Measurements from ENCODE around the gene ASB10. TPM values are rescaled to one million over a fixed set of nuclear protein-coding genes. Genes with fewer than 3 reads are reported as not detected.

Gene ASB10
- polyA plus RNA-seq, 1 of the 3 experiments (the other 2 are of a cell fraction): not detected

GRCh38 chr7:151175793-151176311 lies 11.2 kb downstream of the ASB10 start:
- CTCF ChIA-PET: interaction anchor here (0.7 to 9.8 kb wide), 4 partner anchors 10 to 69 kb away, joined by 4 to 86 read pairs (median 32); partner anchors contain the start of gene GBX1
- peaks cover 58% of the 10 kb centered on the region for H3K27me3 ChIP-seq (ENCODE audit: insufficient read depth)

GRCh38 chr7:151175047-151175792 lies 11.8 kb downstream of the ASB10 start:
- no peak for DNase-seq
- Histone ChIP-seq H3K4me3 (ENCODE audit: low read depth in 2 of 2, low read length in 1 of 2) (no peak overlapping the region), H3K27ac (ENCODE audit: low read depth in 2 of 2, low read length in 1 of 2) (no peak overlapping the region), H3K9me2 (no peaks in the 10 kb centered on the region), H3F3A (replicated peaks; ENCODE audit: insufficient read depth) (no peaks in the 10 kb centered on the region), H3K9ac (no peak overlapping the region), H3K9me3 (no peaks in the 10 kb centered on the region), H3K4me2 (no peak overlapping the region), H3K4me1 (ENCODE audit: control insufficient read depth in 1 of 2, insufficient read depth in 2 of 2, low read depth in 1 of 2, low read length in 1 of 2) (no peaks in the 10 kb centered on the region), H3K79me2 (ENCODE audit: insufficient read depth) (no peaks in the 10 kb centered on the region), H2AFZ (ENCODE audit: low read depth) (no peak overlapping the region), H4K20me1 (ENCODE audit: insufficient read depth) (no peaks in the 10 kb centered on the region), H3K27me3 (ENCODE audit: insufficient read depth) (peaks cover 58% of the 10 kb centered on the region), H3K36me3 (replicated peaks in 1 of 2; ENCODE audit: control insufficient read depth in 1 of 2, insufficient read depth in 2 of 2, low read length in 1 of 2) (no peaks in the 10 kb centered on the region)
- 80% methylated on average over 15 of the region's 16 CpGs for WGBS (ENCODE audit: low lambda C conversion rate)
- POLR2A ChIA-PET: no interaction called here
- CTCF ChIA-PET: interaction anchor here (0.7 to 9.8 kb wide), 6 partner anchors 9 to 140 kb away, joined by 3 to 86 read pairs (median 4); partner anchors contain the start of gene GBX1
- TF ChIP-seq EP300 (IDR thresholded peaks at IDR 0.05; ENCODE audit: borderline replicate concordance in 1 of 2, low read depth in 1 of 2, low read length in 1 of 2) (no peak), RXRA (IDR thresholded peaks at IDR 0.05; ENCODE audit: borderline replicate concordance, low read depth) (no peak), CTCF (IDR thresholded peaks at IDR 0.05) (no peak), MAX (IDR thresholded peaks at IDR 0.05; ENCODE audit: low read depth) (no peak), FOSL2 (IDR thresholded peaks at IDR 0.05; ENCODE audit: borderline replicate concordance, low read depth) (no peak), POLR2AphosphoS5 (IDR thresholded peaks at IDR 0.05; ENCODE audit: low read depth, low read length) (no peak), MEF2A (IDR thresholded peaks at IDR 0.05; ENCODE audit: borderline replicate concordance, low read depth) (no peak), IRF3 (IDR thresholded peaks at IDR 0.05; ENCODE audit: low read depth, low read length) (no peak), YY1 (IDR thresholded peaks at IDR 0.05; ENCODE audit: low read depth) (no peak), ZBTB33 (IDR thresholded peaks at IDR 0.05; ENCODE audit: borderline replicate concordance, low read depth) (no peak), USF2 (IDR thresholded peaks at IDR 0.05; ENCODE audit: borderline replicate concordance, low read depth, low read length) (no peak), FOXM1 (IDR thresholded peaks at IDR 0.05; ENCODE audit: low read depth) (no peak), RFX5 (IDR thresholded peaks at IDR 0.05; ENCODE audit: low read length) (no peak)

More at GRCh38 chr7:151175793-151176311, 11.2 kb downstream of the ASB10 start:
- H3K4me1 ChIP-seq (ENCODE audit: control insufficient read depth in 1 of 2, insufficient read depth in 2 of 2, low read depth in 1 of 2, low read length in 1 of 2): no peaks in the 10 kb centered on the region
- H4K20me1 ChIP-seq (ENCODE audit: insufficient read depth): no peaks in the 10 kb centered on the region
- DNase-seq: no peak
- no peak for TF ChIP-seq MXI1 (IDR thresholded peaks at IDR 0.05; ENCODE audit: low read depth, low read length)
- no peak for TF ChIP-seq EZH2phosphoT487 (IDR thresholded peaks at IDR 0.05; ENCODE audit: borderline replicate concordance, low read depth)
- no peak for TF ChIP-seq EP300 (IDR thresholded peaks at IDR 0.05; ENCODE audit: borderline replicate concordance in 1 of 2, low read depth in 1 of 2, low read length in 1 of 2)
- TF ChIP-seq RAD21 (IDR thresholded peaks at IDR 0.05; ENCODE audit: low read length): no peak
- no peak for TF ChIP-seq RXRA (IDR thresholded peaks at IDR 0.05; ENCODE audit: borderline replicate concordance, low read depth)
- TF ChIP-seq TAF1 (IDR thresholded peaks at IDR 0.05; ENCODE audit: borderline replicate concordance, low read depth, low read length): no peak
- no peak for TF ChIP-seq TCF12 (IDR thresholded peaks at IDR 0.05)
- TF ChIP-seq POLR2AphosphoS5 (IDR thresholded peaks at IDR 0.05; ENCODE audit: low read depth, low read length): no peak
- H3K4me3 ChIP-seq (ENCODE audit: low read depth in 2 of 2, low read length in 1 of 2): no peak overlapping the region
- H3K9me2 ChIP-seq: no peaks in the 10 kb centered on the region
- H3F3A ChIP-seq (replicated peaks; ENCODE audit: insufficient read depth): no peaks in the 10 kb centered on the region
- POLR2A ChIA-PET: no interaction called here
- H3K9me3 ChIP-seq: no peaks in the 10 kb centered on the region
- no peak overlapping the region for H2AFZ ChIP-seq (ENCODE audit: low read depth)
- H3K9ac ChIP-seq: no peak overlapping the region
- no peak overlapping the region for H3K4me2 ChIP-seq
- H3K36me3 ChIP-seq (replicated peaks in 1 of 2; ENCODE audit: control insufficient read depth in 1 of 2, insufficient read depth in 2 of 2, low read length in 1 of 2): no peaks in the 10 kb centered on the region
- WGBS (ENCODE audit: low lambda C conversion rate): 72% methylated on average over 18 of the region's 23 CpGs
- H3K79me2 ChIP-seq (ENCODE audit: insufficient read depth): no peaks in the 10 kb centered on the region
- no peak overlapping the region for H3K27ac ChIP-seq (ENCODE audit: low read depth in 2 of 2, low read length in 1 of 2)
